GM12891 (cell line): ENCODE data around the gene MLXIPL.

Experiments used
- POLR2A ChIP-seq: IDR thresholded peaks from 2 replicates; pipeline ENCODE4 v1.6.1; 2011; ENCODE audit warnings: low read depth, low read length, control low read depth
- TAF1 ChIP-seq: IDR thresholded peaks from 2 replicates; pipeline ENCODE4 v1.6.1; 2011; ENCODE audit warnings: low read depth, low read length, control low read depth

- TF ChIP-seq TAF1 (peak; percentile 94), POLR2A (peak; percentile 91)
Observed at GRCh38 chr7:73578342-73579128, 45.8 kb downstream of the MLXIPL start, which contains the start of gene TBL2.
